HG02938 (cell line): ENCODE measurements around the gene FBXL17.

Source experiments
- ATAC-seq: cut with Tn5 transposase; IDR thresholded peaks from one replicate; pipeline ENCODE4 v1.9.1; 2021; ENCODE audit warnings: mild to moderate bottlenecking, moderate library complexity; ENCODE audit not compliant: unreplicated experiment

Gene FBXL17

DNA sequence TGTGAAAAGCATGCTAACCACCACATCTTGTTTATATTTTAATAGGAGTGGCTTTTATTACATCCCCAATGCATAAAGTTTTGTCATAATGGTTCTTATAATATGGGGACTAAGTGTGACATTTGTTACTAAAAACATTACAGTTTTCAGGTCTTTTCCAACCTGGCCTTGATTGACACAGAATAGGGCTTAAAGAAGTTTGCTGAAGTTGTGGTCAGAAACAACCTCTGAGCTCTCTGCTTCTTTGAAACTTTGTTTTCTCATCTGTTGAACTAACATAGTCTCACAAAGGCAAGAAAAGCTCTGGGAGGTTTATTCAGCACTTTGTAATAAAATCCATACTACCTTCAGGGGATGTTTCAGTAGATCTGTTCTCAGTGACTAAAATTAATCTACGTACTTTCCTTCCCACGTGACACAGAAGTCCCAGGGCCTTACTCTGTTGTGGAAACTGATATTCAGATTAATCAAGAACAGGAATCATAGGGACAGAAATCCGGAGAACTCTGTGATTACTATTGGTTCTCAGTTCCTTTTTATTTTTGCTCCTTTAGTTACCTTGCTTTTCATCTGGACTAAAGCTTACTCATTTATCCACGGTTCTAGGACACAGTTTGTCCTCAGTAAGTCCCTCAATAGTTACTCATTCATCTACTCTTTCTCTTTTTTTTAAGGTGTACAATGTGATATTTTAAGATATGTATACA, 422.2 kb downstream of the FBXL17 start:
- ATAC-seq: no peak

DNA sequence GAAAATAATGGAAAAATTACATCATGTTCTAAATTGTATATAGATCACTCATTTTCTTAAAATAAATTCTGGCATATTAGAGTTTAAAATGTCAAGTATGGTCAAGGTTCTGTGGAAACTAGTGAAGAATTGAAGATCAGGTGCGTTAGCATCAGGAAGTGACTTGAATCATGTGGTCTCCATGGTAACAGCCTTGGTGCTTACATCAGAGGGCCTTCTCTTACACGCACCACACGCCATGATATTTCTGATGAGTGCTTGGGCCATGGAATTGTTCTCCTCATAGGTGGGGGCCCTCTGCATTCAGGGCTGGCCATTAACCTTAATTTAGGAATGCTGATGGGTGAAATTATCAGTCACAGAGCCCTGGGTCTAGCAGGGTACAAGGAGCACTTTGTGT, 423.0 kb downstream of the FBXL17 start:
- ATAC-seq: no peak

DNA sequence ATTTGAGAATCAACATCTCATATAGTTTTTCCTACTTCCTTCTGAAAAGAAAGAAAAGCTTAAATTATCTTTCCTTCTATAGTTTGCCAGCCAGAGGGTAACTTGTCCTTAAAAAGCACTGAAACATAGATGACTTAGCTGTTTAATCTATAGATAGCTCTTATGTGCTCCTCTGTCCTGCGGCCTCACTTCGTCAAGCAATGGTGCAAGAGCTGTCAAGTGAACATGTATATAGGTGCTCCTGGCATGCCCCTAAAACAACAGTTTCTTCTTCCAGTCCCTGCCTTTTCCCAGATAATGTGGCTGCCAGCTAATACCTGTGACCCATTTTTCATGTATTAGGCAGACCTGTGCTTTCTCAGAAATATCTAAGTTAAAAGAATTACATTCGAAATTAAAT, 423.5 kb downstream of the FBXL17 start:
- ATAC-seq: no peak

DNA sequence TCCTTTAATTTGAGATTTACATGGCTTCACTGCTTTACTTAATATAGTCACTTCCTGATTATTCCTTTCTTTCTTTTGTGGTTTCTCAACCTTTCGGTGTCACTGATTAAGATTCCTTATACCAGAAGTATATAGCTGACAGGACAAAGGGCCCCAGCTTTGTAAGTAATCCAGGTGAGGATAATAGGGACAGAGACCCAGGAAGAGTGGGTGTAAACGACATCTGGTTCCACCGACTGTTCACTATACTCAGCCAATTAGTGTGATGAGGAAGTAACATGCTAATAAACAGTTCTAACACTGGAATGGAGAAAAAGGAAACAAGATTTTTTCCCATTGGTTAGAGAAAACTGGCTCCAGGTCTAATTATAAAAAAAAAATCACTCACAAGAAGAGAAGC, 424.8 kb downstream of the FBXL17 start:
- ATAC-seq: no peak

DNA sequence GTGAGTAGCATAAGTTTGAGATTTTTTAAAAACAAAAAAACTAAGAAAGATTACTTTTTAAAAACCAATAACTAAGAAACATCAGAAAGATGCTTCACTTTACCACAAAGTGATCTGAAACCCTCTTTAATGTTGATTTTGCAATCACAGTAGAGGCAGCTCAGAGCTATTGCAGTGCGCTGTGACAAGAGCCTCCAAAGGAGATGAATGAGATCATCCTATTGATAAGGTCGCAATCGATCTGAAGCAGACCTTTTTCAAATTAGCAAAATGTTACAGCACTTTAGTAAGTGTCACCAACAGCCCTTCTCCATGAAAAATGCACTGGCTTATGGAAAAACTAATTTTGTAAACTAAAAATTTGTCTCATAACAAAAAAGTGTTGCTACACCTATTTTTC, 426.6 kb downstream of the FBXL17 start:
- no peak for ATAC-seq

DNA sequence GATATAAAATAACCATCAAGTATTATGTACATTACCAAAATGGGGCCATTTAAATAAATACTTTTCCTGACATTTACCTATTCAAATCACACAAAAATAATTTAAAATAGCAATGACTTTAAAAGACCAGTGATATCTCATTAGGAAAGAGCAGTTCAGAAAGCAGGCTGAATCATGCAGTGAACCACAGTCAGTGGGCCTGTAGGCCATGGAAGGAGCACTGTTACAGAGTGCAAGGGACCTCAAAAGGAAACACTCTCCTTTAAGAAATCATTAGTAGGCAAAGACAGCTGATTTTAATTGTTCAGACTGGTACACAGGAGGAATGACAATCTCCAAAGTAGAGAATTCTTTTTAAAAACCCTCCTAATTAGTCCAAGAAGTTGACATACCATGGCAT, 427.6 kb downstream of the FBXL17 start:
- no peak for ATAC-seq

DNA sequence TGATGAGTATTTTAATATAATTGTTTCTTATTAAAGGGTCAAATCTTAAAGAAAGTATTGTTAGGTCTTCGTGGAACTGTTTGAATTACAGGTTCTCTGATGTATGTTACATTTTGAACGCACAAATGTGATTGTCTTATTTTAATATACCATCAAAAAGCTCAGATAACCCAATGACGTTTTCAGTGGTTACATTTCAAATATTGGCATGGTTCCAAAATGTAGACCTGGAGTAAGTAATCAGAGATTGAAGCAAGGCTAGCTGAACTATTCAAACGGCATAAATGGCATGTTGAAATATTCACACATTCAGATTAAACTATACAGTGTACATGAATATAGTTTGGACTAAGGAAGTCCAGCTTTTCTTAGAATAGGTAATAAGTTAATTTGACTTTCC, 429.4 kb downstream of the FBXL17 start:
- no peak for ATAC-seq

DNA sequence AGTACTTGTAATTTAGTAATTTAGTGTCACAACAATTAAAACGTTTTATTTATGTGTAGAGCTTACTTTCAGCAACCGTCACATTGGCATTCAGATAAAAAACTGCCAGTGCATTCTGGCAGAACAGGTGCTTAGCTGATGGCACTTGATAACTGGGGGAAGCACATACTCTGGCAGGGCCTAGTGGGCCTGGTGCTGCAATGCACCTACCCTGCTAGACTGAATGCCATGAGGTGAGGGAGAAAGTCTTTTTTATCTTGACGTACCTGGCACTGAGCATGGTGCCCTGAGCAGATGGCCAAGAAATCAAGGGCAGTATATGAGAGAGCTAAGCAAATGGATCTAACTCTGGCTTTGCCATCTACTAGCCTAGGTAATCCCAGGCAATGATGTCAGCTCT, 430.6 kb downstream of the FBXL17 start:
- ATAC-seq: no peak

DNA sequence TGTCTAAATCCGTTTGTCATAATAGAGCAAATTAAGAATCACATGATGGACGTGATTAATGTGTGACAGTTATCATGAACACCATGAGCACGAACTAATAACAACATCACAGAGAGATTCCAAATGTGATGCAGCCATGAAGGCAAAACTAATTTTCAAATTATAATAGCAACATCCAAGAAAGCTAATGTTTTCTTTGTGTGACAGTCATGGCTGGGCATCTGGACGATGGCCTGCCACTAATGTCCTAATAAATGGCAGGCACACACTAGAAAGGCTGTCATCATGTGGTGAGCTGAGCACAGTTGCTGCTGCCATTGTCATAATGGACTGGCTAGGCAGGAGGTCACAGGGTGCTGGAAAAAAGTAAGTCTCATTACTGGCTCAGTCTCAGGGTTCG, 431.1 kb downstream of the FBXL17 start:
- no peak for ATAC-seq

DNA sequence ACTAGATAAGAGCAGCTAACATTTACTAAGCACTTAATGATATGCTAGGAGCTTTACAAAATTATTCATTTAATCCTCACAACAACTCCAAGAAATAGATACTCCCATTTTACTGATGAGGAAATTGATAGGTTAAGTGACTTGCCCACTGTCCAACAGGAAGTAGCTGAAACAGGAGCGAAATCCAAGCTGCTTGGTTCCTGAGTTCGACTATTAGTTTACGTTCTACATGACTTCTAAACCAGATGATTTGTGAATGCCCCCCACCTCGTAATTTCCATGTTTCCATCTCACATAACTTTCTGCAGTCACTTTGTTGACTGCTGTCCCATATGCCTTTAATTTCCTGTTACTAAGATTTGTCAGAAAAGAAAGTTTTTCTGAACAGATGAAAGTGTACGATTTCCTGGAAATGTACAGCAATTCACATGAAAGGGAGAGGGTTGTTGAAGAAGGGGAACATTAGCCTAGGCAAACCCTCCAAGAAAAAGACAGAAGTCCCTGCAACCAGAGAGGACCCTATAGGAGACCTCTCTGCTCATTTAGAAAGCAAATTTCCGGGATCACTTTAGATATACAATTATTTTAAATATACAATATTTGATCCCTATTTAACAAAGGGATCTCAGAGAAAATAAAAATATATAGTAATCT, 432.1 kb downstream of the FBXL17 start:
- no peak for ATAC-seq

DNA sequence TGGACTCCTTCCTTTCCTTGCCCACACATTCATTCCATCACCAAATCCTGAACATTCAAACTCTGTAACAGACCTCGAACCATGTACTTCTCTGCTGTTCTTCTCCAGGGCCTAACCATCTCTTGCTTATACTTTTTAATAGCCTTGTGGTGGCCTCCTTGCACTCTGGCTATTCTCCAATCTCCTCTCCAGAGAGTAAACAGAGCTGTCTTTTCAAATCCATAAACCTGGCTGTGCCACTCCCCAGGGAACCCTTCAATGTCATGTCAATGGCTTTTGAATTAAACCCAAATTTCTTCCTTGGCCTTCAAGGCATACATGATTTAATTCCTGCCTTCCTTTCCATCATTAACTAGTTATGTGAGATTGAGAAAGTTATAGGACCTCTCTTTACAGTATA, 433.5 kb downstream of the FBXL17 start:
- ATAC-seq: no peak

DNA sequence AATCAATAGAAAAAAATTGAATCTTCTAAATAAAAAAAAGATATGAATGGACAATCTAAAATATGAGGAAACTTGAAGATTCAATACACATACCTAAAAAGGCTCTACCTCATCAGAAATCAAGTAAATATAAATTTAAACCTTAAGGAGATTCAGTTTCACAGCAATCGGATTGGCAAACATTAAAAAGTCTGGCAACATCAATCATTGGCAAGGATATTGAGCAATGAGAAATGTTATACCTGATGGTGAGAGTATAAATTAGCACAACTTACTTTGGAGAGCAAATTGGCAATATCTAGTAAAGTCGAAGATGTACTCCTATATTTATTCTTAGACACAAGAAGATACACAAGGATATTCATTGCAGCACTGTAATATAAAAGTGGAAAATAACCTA, 436.8 kb downstream of the FBXL17 start:
- ATAC-seq: no peak

DNA sequence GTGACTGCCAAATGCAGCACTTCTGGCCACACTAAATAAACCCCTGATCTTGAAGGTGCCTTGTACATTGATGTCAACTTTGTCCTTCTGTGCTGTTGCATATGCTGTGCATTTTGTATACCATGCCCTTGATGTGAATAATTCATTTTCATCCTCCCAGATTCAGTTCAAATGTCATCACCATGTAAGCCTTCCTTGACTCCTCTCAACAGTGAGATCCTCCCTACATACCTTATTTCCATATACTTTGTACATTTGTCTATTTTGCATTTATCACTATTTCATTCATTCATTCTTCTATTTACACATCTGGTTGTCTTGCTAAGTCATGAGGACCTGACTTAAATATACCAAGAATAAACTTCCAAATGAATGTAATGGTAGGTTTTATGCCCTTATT, 438.0 kb downstream of the FBXL17 start:
- no peak for ATAC-seq

DNA sequence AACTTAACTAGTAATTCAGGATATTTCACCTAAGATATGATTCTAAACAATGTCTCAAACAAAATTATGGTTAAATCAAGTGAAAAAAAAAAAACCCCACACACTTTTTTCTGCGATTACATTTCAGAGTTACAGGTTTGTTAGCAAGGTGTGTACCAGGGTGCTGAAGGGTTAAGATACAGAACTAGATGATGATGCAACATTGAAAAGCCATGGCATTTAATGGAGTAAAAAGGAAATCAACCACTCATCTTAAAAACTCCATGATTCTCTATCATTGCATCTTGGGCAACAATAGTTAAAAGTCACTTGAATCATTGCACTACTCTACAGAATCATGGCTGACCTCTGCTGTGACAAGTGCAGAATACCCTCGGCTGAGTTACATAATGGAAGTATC, 440.9 kb downstream of the FBXL17 start:
- ATAC-seq: no peak

DNA sequence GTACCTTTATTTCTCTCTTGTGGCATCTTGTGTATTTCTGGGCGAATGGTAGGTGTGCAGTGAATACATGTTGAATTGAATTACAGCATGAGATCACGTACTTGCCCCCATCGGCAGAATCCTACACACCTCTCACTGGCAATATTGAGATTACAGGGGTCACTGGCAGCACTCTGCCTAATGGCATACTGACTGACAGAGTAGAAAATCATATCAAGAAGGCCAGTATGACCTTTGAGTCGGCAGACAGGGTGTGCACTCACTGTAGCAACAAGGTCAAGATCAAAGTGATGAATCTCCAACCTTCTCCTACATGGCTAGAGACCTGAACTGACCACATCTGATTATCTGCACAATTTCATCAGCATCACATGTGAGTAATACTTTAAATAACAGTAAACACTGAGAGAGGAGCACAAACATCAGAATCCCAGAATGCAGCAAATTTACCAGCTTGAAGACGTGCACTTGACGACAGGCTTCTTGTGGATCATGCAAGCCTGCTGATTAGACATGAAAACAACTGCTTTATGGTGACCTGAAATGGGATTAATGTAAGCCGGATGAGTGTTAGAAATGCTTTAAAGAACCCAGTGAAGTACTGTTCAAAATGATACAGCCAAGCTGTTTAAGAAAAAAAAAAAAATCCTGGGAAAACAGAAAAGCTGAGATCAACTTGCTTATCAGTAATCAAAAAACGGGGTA, 444.1 kb downstream of the FBXL17 start:
- no peak for ATAC-seq

DNA sequence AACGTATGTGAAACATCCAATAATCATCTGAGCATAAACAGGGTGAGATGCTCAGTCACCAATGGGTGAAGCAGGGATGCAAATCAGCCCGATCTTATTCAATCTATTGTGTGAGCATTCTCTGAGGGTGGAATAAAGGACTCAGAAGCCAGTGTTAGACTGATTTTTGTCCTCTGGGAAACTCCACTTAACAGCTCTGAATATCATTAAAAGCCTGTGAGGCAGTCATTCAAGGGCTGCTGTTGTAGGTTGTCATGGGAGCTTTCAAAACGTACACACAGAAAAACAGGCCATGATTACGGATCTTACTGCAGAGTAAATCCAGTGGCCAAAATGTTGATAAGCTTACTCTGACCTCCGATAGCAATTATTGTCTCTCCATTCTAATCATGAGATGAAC, 444.7 kb downstream of the FBXL17 start:
- no peak for ATAC-seq

DNA sequence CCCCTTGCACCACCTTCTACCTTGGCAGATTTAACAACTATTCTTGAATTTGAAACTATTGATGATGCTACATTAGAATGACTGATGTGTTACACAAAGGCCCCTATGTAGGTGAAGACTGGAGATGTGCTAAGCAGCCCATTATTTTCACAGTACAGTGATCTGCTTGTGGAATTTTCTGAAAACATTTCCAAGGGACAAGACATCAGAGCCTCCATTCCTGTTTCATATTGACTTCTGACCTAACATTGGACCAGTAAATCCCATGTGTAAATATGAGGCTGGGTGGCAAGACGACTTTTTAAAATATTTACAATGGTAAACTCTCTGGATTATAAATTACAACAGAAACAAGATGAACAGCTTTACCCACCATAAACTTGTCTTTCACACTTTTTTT, 445.4 kb downstream of the FBXL17 start:
- no peak for ATAC-seq

DNA sequence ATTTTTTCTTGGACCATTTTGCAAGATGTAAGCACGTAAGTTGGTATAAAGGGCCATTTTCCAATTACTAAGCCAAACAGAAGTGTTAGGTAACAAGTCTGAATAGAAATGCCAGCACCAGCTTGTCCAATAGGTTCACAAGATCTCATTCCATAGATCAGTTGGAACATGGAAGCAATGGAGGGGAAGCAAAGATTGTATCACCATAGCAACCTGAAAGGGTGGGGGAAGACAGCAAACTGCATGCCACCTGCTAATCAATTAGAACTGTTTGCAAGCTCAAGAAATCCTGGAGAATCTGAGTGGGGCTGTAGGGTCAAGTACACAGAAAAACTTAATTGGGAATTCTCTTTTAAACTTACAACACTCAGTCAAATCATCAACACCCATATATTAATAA, 446.3 kb downstream of the FBXL17 start:
- no peak for ATAC-seq

DNA sequence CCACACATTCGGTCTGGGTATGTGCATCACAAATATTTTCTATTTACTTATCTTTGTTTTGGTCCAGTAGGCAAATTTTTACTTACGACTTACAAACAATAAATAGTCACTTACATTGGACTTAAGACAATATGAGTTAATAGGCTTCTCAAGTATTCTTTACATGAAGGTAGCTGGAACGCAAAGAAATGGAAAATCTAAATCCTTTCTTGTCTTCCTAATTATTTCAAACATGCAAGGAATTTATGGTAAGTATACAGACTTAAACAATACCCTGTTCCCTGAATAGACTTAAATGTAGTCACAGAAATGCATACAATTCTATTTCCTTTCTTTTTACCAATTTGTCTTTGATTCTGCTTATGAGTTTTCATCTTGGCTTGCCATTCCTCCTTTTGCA, 448.6 kb downstream of the FBXL17 start:
- ATAC-seq: no peak

DNA sequence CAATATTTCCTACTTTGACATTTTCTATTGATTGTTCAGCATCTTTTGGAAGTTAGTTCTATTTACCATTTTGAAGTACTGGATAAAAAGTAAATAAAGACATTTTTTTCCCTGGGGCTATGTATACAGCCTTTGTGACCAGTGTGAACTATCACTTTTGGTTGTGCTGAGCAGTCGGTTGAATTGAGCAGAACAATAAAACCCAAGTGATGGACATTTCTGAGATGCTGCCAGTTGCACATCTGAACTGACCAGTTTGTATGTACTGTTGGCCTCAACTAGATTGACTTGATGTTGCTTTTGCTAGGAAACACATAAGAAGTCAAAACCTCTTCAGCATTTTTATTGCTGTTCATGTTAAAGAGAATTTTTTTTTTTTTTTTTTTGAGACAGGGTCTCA, 451.0 kb downstream of the FBXL17 start:
- no peak for ATAC-seq

DNA sequence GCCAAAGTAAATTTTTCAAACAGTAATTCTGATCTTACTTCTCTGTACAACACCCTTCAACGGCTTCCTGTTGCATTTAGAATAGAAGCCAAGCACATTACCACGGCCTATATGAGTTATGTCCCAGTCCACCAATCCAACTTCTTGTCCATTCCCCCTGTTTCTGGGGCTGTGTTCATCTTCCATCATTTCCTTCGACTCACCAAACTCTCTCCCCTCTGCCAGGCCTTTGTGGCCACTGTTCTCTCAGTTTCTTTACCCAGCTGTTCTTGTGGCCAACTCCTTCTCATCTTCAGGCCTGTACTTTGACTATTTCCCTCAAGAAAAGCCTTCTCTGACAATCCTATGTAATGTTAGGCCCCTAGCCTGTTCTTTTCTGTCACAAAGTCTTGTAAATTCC, 451.8 kb downstream of the FBXL17 start:
- no peak for ATAC-seq

DNA sequence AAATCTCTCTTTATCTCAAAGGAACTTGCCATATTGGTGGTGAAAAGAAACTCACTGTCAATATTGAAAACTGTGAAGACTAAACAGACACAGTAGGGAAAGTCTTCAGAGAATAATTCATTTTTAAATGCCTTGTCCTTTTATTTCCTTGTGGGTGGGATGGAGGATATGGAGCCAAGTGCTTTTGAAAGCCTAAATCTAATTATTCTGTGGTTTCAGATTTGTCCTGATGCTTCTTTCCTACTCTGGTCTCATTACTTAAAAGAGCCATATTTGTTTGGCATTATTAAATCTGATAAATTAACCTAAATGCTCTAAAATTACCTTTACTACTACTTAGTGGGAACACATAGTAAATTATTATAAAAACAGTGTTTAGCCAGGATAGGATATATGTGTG, 452.8 kb downstream of the FBXL17 start:
- ATAC-seq: no peak
